GM18498 (cell line): ENCODE measurements around the gene ELMO3.

Source experiments
- ATAC-seq: cut with Tn5 transposase; IDR thresholded peaks from one replicate; pipeline ENCODE4 v1.9.1; 2021; ENCODE audit warnings: mild to moderate bottlenecking, moderate library complexity; ENCODE audit not compliant: unreplicated experiment

The ELMO3 gene

DNA sequence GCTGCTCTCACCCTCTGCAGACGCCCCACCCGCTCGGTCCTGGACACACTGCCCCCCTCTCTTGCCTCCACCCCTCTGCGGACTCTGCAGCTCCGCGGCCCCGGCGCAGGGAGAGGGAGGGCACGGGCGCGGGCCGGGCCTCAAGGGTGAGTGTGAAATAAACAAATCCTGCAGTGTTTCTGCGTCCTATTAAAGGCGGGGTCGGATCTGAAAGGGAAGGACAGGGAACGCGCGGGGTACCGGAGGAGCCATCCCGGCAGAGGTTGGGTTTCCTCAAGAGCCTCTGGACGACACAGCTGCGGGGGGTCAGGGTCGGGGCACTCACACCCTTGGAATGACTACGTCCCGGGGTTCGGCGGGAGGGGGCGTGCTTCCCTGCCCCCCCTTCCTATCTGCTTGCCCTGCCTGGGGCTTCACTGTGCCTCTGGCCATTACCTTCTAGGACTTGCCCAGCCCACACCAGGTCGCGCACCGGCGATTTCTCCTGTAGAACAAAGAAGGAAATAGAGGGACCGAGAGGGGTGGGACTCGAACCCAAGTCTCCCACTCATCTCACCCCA lies 34.9 kb upstream of the ELMO3 start:
- ATAC-seq, result no peak

DNA sequence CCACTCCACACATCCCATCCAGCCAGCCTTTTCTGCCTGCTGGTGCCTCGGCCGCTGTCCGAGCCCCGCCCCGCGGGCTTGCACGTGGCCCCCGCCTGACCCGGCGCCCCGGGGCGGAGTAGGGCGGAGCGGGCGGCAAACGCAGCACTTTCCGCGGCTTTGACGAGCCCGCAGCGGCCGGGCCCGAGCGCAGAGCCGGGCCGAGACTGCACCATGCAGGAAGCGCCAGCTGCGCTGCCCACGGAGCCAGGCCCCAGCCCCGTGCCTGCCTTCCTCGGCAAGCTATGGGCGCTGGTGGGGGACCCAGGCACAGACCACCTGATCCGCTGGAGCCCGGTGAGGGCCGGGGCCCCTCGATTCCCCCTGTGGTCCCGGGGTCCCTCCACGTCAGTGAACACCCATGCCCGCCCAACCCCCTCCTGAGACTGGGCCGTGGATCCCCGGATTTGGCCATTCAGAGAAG lies 34.3 kb upstream of the ELMO3 start, which contains the start of gene HSF4:
TSS of gene HSF4 (plus strand) at position 147 of the 463 bp plus-strand sequence. CDS start at position 214, 67 bp downstream.
- ATAC-seq, result no peak

- ATAC-seq, result no peak
These were observed 33.5 kb upstream of the ELMO3 start for GRCh38 chr16:67165121-67166078.

DNA sequence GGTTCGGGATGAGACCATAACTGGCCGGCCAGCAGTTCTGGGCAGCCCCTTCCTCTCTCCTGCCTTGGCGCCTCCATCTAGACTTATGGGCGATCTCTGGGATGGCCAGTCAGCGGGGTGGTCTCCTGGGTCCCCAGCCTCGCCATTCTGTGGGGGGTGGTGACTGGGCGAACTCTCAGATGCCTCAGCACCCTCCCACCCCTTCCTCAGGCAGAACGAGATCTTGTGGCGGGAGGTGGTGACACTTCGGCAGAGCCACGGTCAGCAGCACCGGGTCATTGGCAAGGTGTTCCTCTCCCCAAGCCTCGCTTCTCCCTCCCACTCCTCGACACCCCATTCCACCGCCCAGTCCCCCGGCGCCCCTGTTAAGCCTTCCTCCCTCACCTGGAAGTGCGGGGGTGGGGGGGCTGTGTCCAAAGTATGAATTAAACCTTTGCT lies 32.8 kb upstream of the ELMO3 start:
- ATAC-seq, result no peak

GRCh38 chr16:67166598-67167168 lies 32.2 kb upstream of the ELMO3 start:
- ATAC-seq, result no peak

- no peak for ATAC-seq
These were observed 31.3 kb upstream of the ELMO3 start for GRCh38 chr16:67167588-67167987.

DNA sequence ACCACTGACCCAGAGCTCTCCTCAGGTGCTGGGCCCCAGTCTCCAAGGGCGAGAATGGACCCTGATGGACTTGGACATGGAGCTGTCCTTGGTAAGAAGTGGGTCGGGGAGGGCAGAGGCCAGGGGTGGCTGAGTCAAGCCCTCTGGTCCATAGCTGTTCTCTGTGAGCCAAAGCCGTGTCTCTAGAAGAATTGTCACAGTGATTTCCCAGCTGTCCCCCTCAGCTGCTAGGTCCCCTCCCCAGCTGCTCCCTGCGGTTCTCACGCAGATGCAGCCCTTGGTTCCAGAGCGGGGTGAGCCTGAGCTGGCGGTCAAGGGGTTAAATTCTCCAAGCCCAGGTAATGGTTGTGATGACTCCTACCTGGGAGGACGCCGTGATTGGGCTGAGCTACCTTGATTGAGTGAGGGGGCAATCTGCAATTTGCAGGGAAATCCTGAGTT lies 29.9 kb upstream of the ELMO3 start:
- no peak for ATAC-seq

DNA sequence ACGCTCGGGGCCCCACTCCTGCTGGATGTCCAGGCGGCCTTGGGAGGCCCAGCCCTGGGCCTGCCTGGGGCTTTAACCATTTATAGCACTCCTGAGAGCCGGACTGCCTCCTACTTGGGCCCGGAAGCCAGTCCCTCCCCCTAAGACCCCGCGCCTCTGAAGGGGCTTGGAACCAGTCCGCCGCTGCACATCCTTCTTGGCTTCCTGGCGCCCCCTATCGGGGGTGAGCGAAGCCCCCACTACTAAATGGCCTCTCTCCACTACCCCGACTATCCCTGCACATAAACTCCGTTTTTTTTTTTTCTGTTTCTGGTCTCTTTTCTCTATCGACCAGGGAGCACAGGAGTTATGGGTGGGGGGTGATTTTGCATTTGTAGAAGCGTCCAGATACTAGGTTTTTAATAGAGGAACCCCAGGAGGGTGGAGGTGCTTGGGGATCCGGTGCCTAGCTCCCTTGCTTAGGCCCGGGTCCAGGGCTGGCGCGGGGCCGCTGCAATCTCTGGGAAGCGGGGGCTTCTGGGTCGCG lies 29.2 kb upstream of the ELMO3 start:
- ATAC-seq, result no peak

- ATAC-seq, result peak; percentile 33
These were observed 28.6 kb upstream of the ELMO3 start, which contains the start of gene NOL3 for GRCh38 chr16:67170168-67170948. Gene NOL3, plus strand, starts transcription at chr16:67170538.

GRCh38 chr16:67170949-67171649 lies 27.8 kb upstream of the ELMO3 start:
- no peak for ATAC-seq

- ATAC-seq, result no peak
These were observed 25.6 kb upstream of the ELMO3 start for GRCh38 chr16:67173323-67173722.

DNA sequence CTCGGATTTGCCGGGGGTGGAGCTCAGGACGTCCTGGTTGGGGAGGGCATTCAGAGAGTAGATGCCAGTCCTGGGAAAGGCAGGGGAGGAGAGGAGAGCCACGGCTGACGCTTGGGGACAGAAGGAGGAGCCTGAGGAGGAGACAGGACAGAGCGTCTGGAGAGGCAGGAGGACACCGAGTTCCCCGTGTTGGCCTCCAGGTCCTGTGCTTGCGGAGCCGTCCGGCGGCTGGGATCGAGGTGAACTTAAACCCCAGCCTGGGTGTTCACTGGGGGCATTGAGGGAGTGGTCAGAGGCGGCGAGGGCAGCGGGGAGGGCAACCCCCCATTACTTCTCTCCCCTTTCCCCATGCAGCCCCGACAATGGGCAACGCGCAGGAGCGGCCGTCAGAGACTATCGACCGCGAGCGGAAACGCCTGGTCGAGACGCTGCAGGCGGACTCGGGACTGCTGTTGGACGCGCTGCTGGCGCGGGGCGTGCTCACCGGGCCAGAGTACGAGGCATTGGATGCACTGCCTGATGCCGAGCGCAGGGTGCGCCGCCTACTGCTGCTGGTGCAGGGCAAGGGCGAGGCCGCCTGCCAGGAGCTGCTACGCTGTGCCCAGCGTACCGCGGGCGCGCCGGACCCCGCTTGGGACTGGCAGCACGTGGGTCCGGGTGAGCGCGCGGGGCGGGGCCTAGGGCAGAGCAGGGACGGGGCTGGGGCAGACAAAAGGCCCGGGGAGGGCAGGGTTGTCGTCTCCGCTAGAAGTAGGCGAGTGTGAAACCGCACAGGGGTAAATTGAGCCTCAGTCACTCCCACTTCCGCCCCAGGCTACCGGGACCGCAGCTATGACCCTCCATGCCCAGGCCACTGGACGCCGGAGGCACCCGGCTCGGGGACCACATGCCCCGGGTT lies 24.9 kb upstream of the ELMO3 start:
- peak; percentile 57 for ATAC-seq

GRCh38 chr16:67174706-67175231 lies 24.2 kb upstream of the ELMO3 start:
- no peak for ATAC-seq

GRCh38 chr16:67176662-67177061 lies 22.3 kb upstream of the ELMO3 start:
- no peak for ATAC-seq

GRCh38 chr16:67177743-67178699 lies 20.9 kb upstream of the ELMO3 start:
- no peak for ATAC-seq

DNA sequence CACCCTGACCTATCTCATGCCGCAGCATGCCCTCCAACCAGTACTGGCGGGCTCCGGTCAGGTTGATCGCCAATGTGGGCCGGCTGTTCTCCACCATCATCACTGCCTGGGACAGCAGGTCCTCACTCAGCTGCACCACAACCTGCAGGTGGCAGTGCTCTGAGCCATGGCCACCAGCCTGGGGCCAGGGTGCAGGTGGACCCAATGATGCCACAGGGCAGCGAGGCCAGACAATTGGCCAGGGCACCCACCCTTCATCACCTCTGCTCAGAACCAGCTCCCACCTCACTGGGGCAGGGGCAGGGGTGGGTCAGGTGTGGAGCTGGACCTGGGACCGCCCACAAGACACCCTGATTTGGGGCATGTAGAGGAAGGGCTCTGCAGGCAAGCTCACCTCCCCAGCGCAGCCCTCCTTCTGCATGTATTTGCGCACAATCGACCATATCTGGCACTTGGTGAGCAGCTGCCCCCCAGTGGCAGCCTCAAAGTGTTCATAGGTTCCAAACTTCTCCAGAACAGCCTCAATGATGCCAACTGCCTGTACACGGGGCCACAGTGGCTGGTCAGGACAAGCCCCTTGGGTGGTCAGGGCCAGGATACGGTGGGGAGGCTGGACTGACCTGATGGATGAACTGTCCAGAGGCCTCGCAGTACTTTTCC lies 19.4 kb upstream of the ELMO3 start:
- no peak for ATAC-seq

DNA sequence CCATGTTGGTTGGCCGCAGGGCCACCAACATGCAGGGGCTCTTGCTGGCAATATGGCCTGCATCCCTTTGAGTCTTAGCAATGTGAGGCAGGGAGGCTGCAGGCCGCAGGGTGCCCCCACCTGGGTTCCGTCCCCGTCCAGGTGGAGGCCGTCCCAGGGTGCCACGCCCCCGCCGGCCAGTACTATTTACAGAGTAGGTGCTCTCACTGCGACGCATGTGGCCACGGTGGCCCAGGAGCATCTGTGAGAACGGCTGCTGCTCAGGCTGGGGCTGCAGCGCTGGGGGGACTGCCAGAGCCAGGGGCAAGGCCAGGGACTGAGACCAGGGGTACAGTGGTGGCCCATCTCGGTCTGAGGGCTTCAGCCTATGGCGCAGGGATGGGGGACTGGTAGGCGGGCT lies 18.8 kb upstream of the ELMO3 start:
- no peak for ATAC-seq
